Right lobe of liver (tissue), 6 donors: ENCODE measurements around the gene LYSMD1. TPM values are rescaled to one million over a fixed set of nuclear protein-coding genes. Genes with fewer than 3 reads are reported as not detected.
A peak's percentile ranks its signal among the peaks of the same experiment; 100 is the strongest.

Source experiments
- ATAC-seq, 4 donors: fragments of 200-7000 bp; cut with Tn5 transposase; one replicate each; pipeline ENCODE4 v1.9.1; 2020; ENCODE audit warnings: mild to moderate bottlenecking in 4 of 4, moderate library complexity in 4 of 4
- DNase-seq, 3 donors: peaks; one replicate each; pipeline ENCODE4 v3.0.0-alpha.2; 2020
- H3K27ac ChIP-seq, 3 donors: fragments of 200-600 bp; one replicate each; pipeline ENCODE4 v1.8.0; 2022
- H3K27me3 ChIP-seq, 2 donors: fragments of 200-600 bp; one replicate each; pipeline ENCODE4 v1.8.0; 2022
- H3K36me3 ChIP-seq, 4 donors: fragments of 200-600 bp; sonication (generic) in 1 of 4; one replicate each; pipeline versions ENCODE4 v1.5.1 to v1.8.0; 2017 to 2022; ENCODE audit warnings: control low read depth in 1 of 4
- H3K4me1 ChIP-seq, 4 donors: fragments of 200-600 bp; sonication (generic) in 1 of 4; one replicate each; pipeline versions ENCODE4 v1.5.1 to v1.8.0; 2017 to 2022; ENCODE audit warnings: control low read depth in 1 of 4
- H3K4me3 ChIP-seq, 3 donors: fragments of 200-600 bp; one replicate each; pipeline ENCODE4 v1.8.0; 2022
- H3K9me3 ChIP-seq, 4 donors: fragments of 200-600 bp; sonication (generic) in 1 of 4; one replicate each; pipeline versions ENCODE4 v1.5.1 to v1.8.0; 2017 to 2022; ENCODE audit warnings: control low read depth in 1 of 4
- POLR2A ChIP-seq: fragments of 450-650 bp; IDR thresholded peaks from one replicate; pipeline ENCODE4 v1.6.1; 2017; ENCODE audit warnings: antibody characterized with exemption, mild to moderate bottlenecking
- WGBS: methylation state at CpG from one replicate; pipeline ENCODE4 v1.1.6; 2018; ENCODE audit warnings: low coverage, low lambda C conversion rate; ENCODE audit not compliant: insufficient coverage; ENCODE audit errors: missing lambda C conversion rate; 5-methylcytosine and 5-hydroxymethylcytosine counted together
- intact Hi-C, 2 donors: fragments of 100-400 bp; cut with DNase I; formaldehyde crosslinking; loops; one replicate each; pipeline versions ENCODE4 v1.11.2 to v1.14.1; 2022
- total RNA-seq, 6 experiments: library from RNA; depleted of rRNA in 2 of 6; stranded (reverse); fragments of >200 nt in 2 of 6; fragmentation: NEBNext Ultra II Directional in 3 of 6; extraction: Animal tissue kit (Norgen Biotek cat#: 25700) in 3 of 6; gene quantifications; one replicate each; pipeline versions ENCODE4 v1.1.0 to v1.2.4, GENCODE V29; 2016 to 2023
- TF ChIP-seq, protein P1 (sequence below), 4 donors: fragments of 200-600 bp in 3 of 4; fragments of 450-650 bp in 1 of 4; IDR thresholded peaks; one replicate each; pipeline versions ENCODE4 v1.5.1 to v1.8.0; 2016 to 2022; ENCODE audit warnings: antibody characterized with exemption in 4 of 4, mild to moderate bottlenecking in 2 of 4
- donor health status: DM: no; HTN: yes; CAD: no.
- donor health status: DM: no; HTN: no; CAD: no.
- donor health status: DM: no; HTN: no; CAD: no.
- donor health status: DM: no; HTN: yes; CAD: no.
- donor health status: DM: no; HTN: yes; CAD: no.

LYSMD1 gene
- total RNA-seq, 6 experiments from 2014 or later = 2.7 to 6.4 (median 4.5) TPM

GRCh38 chr1:151146412-151147131, 19.1 kb downstream of the LYSMD1 start, which contains the start of gene SEMA6C:
Gene SEMA6C (minus strand): TSS chr1:151146631. CDS start chr1:151142621, 4,010 bp downstream.
- ATAC-seq = peak; percentile 98 to 99 (median 98)
- WGBS = under 1% methylated on average over 17 of the region's 61 CpGs
- Histone ChIP-seq H3K36me3 (no peaks in the 10 kb centered on the region), H3K27me3 (no peaks in the 10 kb centered on the region), H3K9me3 (no peaks in the 10 kb centered on the region), H3K27ac (peak within 1 kb of the TSS; percentile 48 to 70 (median 49)), H3K4me3 (peak within 1 kb of the TSS; percentile 62 to 73 (median 67)), H3K4me1 (peaks cover 0 to 17% (median 5%) of the 10 kb centered on the region in 4 donors)
- TF ChIP-seq, protein P1, sequence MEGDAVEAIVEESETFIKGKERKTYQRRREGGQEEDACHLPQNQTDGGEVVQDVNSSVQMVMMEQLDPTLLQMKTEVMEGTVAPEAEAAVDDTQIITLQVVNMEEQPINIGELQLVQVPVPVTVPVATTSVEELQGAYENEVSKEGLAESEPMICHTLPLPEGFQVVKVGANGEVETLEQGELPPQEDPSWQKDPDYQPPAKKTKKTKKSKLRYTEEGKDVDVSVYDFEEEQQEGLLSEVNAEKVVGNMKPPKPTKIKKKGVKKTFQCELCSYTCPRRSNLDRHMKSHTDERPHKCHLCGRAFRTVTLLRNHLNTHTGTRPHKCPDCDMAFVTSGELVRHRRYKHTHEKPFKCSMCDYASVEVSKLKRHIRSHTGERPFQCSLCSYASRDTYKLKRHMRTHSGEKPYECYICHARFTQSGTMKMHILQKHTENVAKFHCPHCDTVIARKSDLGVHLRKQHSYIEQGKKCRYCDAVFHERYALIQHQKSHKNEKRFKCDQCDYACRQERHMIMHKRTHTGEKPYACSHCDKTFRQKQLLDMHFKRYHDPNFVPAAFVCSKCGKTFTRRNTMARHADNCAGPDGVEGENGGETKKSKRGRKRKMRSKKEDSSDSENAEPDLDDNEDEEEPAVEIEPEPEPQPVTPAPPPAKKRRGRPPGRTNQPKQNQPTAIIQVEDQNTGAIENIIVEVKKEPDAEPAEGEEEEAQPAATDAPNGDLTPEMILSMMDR (IDR thresholded peaks at IDR 0.05) = no peak
- peak; percentile 77 for TF ChIP-seq POLR2A
- intact Hi-C loops = no loop called here
- peak; percentile 98 for DNase-seq

- intact Hi-C loops = no loop called here
- Histone ChIP-seq H3K4me1 (peaks cover 0 to 17% (median 5%) of the 10 kb centered on the region in 4 donors), H3K27me3 (no peaks in the 10 kb centered on the region), H3K36me3 (no peaks in the 10 kb centered on the region), H3K9me3 (no peaks in the 10 kb centered on the region), H3K27ac (peak overlapping the region in 2 of 3 donors; percentile 10 to 17), H3K4me3 (peak overlapping the region; percentile 62 to 73 (median 67))
- TF ChIP-seq, protein P1 (IDR thresholded peaks at IDR 0.05) = no peak
- no peak for TF ChIP-seq POLR2A
- 0% methylated on average over 1 of the region's 26 CpGs for WGBS
- no peak for ATAC-seq
- no peak for DNase-seq
Measured at GRCh38 chr1:151146072-151146411, 19.7 kb downstream of the LYSMD1 start.

DNA sequence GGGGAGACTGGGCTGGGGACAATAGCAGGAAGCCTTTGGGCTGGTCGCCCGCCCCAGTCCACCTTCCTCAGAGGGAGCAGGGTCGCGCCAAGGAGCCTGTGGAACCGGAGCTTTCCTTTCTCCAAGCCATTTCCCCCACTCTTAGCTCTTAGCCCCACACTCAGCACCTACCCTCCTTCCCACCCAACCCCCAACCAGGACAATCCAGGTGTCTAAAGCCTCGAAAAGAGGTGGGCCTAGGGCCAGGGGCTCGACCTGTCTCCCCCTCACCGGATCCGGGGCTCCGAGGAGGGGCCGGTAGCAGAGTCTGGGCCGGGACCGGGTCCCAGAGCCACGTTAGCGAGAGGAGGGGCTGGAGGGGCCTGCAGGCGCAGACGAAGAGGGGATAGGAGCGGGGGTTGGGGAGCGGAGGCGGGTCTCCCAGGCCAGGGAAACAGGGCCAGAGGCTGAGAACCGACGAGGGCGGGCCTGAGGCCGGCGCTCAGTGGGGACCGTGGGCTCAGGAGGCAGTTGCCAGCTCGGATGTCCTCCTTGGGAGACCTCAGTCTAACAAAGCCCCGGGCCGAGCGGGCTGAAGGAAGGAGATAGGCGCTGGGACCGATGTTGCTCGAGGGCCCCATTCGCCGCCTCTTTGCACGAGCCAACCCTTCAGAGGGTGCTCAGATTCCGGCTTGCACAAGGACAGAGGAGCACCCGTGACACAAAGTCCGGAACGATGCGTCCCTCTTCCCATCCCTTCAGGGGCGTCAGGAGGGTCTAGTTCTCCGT, 20.2 kb downstream of the LYSMD1 start:
- H3K9me3 ChIP-seq = no peaks in the 10 kb centered on the region
- no peaks in the 10 kb centered on the region for H3K36me3 ChIP-seq
- no peaks in the 10 kb centered on the region for H3K27me3 ChIP-seq
- DNase-seq (no peak), ATAC-seq (no peak)
- peak overlapping the region; percentile 62 to 73 (median 67) for H3K4me3 ChIP-seq
- WGBS = 25% methylated on average over 4 of the region's 43 CpGs
- peaks cover 0 to 17% (median 5%) of the 10 kb centered on the region in 4 donors for H3K4me1 ChIP-seq
- TF ChIP-seq, protein P1 (IDR thresholded peaks at IDR 0.05) = no peak
- no peak for TF ChIP-seq POLR2A
- intact Hi-C loops = no loop called here
- peak overlapping the region in 1 of 3 donors; percentile 17 for H3K27ac ChIP-seq

GRCh38 chr1:151144474-151145303, 21.0 kb downstream of the LYSMD1 start:
- H3K27ac ChIP-seq = no peak overlapping the region
- TF ChIP-seq, protein P1 (IDR thresholded peaks at IDR 0.05) = no peak
- no peak for TF ChIP-seq POLR2A
- DNase-seq = no peak
- ATAC-seq = no peak
- no peak overlapping the region for H3K4me3 ChIP-seq
- H3K9me3 ChIP-seq = no peaks in the 10 kb centered on the region
- H3K27me3 ChIP-seq = no peaks in the 10 kb centered on the region
- WGBS = 83% methylated on average over 1 of the region's 7 CpGs
- no peaks in the 10 kb centered on the region for H3K36me3 ChIP-seq
- intact Hi-C loops = no loop called here
- peaks cover 0 to 17% (median 5%) of the 10 kb centered on the region in 4 donors for H3K4me1 ChIP-seq
